ENCODE measurements around the gene ANKRD42.

The ANKRD42 gene

GRCh38 chr11:83193315-83194280 is at the start of gene ANKRD42:
Gene ANKRD42 (plus strand): TSS chr11:83193712. CDS start chr11:83194671, 959 bp downstream.
- peak; percentile 82 to 83 for DNase-seq (ENCODE audit: low read depth in 2 of 2)

DNA sequence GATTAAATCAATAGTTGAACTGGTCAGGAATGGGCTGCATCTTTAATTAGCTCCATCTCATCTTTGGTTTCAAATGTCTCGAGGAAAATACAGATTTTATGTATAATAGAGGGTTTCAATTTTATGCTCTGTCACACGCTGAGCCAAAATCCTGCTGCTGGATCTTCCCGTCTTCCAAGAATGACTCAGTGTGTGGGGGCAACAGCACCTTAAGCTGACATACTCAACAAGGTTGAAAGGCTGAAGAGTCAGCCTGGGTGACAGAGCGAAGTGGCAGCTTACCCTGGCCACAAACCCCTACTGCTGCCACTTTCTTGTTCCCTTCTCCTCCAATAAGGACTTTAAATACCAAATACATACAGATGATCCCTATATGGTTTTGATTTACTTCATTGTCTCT is 45.6 kb upstream of the ANKRD42 start:
- no peak for DNase-seq (ENCODE audit: low read depth in 2 of 2)

GRCh38 chr11:83150450-83150849 is 43.1 kb upstream of the ANKRD42 start:
- no peak for DNase-seq (ENCODE audit: low read depth in 2 of 2)

DNA sequence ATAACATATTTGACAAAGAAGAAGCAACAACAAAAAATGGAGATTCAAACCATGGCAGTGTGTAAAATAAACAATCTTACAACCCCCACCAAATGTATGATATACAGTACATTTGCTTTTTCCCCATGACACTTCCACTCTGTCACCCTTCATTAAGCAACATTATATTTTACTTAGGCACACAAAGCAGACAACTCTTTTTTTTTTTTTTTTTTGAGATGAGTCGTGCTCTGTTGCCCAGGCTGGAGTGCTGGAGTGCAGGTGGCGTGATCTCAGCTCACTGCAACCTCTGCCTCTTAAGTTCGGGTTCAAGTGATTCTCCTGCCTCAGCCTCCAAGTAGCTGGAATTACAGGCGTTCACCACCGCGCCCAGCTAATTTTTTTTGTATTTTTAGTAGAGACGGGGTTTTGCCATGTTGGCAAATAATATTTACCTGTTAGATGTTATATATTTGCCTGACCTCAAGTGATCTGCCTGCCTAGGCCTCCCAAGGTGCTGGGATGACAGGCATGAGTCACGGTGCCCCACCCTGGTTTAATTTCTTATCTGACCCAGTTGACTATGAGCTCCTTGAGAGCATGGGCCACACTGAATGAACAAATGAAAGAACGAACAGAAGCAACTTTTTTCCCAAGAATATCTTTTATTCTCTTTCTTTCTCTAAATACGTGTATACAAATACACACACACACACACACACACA is 42.1 kb upstream of the ANKRD42 start:
- no peak for DNase-seq (ENCODE audit: low read depth in 2 of 2)

GRCh38 chr11:83152264-83152663 is 41.2 kb upstream of the ANKRD42 start:
- DNase-seq (ENCODE audit: low read depth in 2 of 2) = no peak

GRCh38 chr11:83153764-83154163 is 39.7 kb upstream of the ANKRD42 start:
- no peak for DNase-seq (ENCODE audit: low read depth in 2 of 2)

- peak; percentile 100 for DNase-seq (ENCODE audit: low read depth in 2 of 2)
These were observed 37.1 kb upstream of the ANKRD42 start for GRCh38 chr11:83156144-83156995.

- no peak for DNase-seq (ENCODE audit: low read depth in 2 of 2)
These were observed 36.4 kb upstream of the ANKRD42 start, which contains the start of gene PCF11 for GRCh38 chr11:83156996-83157593. Gene PCF11 (plus strand): TSS chr11:83157131. CDS start chr11:83157440, 309 bp downstream.

DNA sequence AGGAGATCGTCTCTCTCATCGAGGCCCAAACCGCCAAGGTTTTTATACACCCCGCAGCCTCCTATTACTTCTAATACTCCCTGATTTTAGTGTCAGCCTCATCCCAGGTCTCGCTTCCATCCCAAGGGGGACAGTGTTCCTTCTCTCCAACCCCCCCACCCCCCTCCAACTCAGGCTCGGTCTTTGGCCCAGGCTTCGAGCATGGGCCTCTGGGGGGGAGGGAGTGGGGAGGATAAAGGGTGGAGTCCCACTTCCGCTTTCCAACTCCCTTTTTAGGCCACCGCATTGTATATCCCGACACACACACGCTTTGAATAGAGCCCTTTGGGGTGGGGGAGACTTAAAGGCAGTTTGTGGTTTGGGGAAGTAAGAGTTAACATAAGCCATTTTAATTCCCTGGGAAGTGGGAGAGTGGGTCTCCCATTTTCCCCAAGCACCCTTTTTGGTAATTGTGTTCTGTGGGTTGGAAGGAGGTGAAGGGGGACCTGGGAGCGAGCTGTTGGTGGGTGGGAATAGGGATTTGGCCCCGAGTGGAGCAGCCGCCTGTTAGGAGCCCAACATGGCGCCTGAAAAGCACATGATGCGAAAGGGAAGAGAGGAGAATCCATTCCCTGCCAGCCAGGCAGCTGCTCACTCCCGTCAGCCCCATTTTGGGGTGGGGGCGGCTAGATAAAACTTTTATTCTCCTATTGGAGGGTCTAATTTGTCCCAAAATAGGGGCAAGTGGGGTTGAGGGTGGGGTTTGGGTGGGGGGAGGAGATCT is 35.7 kb upstream of the ANKRD42 start:
- no peak for DNase-seq (ENCODE audit: low read depth in 2 of 2)

GRCh38 chr11:83158357-83158786 is 35.1 kb upstream of the ANKRD42 start:
- no peak for DNase-seq (ENCODE audit: low read depth in 2 of 2)

DNA sequence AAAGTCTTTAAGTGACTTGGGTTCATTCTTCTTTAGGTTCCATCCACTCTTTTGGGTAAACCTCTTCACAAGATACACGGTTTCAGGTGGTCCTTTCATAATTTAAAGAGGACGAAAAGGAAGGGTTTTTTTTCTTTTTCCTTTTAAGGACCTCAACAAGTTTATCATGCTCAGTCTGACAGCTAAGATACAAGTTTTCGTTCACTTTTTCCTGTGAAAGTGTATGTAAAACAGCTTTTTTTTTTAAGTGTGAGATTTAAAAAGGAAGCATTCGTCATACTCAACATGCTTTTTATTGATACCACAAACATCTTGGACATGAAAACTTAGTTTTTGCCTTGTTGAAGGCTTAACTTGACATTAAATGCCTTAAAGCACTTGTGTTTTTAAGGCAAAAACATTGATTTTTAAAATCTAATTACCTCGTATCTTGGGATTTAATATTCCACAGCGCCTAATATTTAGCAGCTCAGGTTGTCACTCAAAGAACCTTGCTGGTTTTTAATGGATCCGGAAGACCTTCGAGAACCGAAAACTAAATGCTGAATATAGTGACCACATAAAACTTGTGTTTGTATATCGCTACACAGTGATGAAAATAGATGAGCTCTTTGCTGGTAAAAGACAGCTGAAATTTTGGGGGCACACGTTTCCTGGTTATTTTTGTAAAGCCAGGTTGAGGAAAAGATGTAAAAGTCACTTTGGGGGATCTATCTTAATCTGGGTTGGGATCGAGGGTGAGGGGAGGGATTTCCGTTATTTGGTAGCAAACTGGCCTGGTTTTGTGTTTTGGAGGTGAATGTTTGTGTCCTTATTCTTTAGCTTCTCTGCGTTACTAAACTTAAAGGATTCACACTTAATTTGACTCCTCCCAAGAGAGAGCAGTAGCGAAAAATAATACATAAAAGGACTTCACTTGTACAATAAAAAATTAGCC is 34.3 kb upstream of the ANKRD42 start:
- no peak for DNase-seq (ENCODE audit: low read depth in 2 of 2)

- DNase-seq (ENCODE audit: low read depth in 2 of 2) = no peak
These were observed 33.3 kb upstream of the ANKRD42 start for GRCh38 chr11:83159902-83160865.

GRCh38 chr11:83161610-83162199 is 31.8 kb upstream of the ANKRD42 start:
- no peak for DNase-seq (ENCODE audit: low read depth in 2 of 2)

DNA sequence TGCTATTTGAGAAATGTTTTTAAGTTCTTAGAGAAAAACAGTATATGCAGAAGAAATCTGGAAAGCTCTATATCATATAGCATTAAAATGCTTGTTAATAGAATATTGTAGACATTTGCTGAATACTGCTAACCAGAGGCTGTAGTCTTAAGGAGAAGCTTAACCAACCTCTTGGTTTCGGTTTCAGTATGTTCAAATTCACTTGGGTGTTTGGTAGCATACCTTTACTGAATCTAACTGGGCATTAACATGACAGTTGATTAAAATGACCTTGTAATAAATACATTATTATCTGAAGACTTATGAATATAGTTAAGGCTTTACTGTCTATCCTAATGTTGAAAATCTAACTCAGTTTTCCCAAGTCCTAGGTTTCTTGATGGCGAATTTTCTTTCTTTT is 31.1 kb upstream of the ANKRD42 start:
- no peak for DNase-seq (ENCODE audit: low read depth in 2 of 2)

- DNase-seq (ENCODE audit: low read depth in 2 of 2) = no peak
These were observed 27.2 kb upstream of the ANKRD42 start for GRCh38 chr11:83166193-83166866.

- no peak for DNase-seq (ENCODE audit: low read depth in 2 of 2)
These were observed 24.8 kb upstream of the ANKRD42 start for GRCh38 chr11:83168756-83169155.

DNA sequence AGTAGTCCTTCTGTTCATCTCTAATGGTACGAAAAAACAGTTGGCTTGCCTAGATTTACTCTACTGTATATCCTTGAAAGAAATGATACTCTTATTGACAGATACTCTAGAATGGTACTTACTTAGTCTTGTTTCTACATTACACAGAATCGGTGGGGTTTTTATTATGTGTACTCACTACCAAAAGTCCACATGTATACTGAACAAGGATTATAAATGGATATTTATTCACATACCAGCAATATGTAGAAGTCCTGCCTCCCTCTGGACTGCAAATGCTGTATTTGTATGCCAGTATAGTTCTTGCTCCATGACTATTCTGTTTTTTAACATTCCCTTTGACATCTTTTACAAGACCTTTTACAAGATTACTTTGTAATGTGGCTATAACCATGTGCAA is 22.6 kb upstream of the ANKRD42 start:
- DNase-seq (ENCODE audit: low read depth in 2 of 2) = no peak

Data from fibroblast of skin of left quadriceps (primary cell).